Right kidney (tissue), 1 donor: ENCODE measurements around the gene TTC28.
"Not testable (repeated sequence)": the region's sequence is repeated elsewhere in the genome, so short reads cannot be mapped to it uniquely, and the experiment has no call there.

Source experiments
- DNase-seq: peaks from one replicate; pipeline ENCODE4 v3.0.0-alpha.2; 2016

The TTC28 gene

GRCh38 chr22:28180804-28181731 lies 498.6 kb downstream of the TTC28 start:
- no peak for DNase-seq

GRCh38 chr22:28179392-28179791 lies 500.2 kb downstream of the TTC28 start:
- DNase-seq, result no peak

GRCh38 chr22:28175730-28176492 lies 503.7 kb downstream of the TTC28 start:
- DNase-seq, result no peak

DNA sequence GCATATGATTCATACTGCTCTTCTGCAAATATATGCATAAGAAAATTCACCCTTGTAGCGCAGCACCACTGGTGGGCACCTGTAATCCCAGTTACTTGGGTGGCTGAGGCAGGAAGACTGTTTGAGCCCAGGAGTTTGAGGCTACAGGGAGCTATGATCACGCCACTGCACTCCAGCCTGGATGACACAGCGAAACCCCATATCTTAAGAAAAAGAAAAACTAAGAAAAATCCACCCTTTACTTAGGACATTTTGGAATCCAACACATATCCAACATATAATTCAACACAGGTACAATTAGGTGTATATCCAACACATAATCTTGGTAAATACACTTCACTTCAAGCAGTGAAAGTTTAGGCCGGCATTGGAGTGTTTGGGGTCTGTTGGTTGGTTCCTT lies 505.1 kb downstream of the TTC28 start:
- DNase-seq, result no peak

GRCh38 chr22:28172892-28173670 lies 506.6 kb downstream of the TTC28 start:
- no peak for DNase-seq

DNA sequence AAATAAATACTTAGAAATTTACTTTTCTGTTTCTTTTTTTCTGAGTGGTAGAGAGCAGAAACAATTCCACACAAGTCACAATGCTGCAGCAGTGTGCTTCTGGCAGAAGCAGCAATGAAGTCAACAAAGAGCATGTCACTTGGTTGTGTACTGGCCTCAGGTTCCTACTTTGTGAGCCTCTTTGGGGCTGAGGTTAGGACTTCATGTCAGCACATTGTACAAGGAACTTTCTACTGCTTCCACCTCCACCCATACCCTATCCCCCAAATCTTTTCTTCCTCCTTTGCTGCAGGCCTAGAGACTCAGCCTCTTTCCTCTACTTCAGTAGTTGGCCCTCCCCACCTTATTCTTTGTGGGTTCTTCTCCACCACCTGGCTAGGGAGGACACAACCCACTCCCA lies 507.9 kb downstream of the TTC28 start:
- no peak for DNase-seq

- no peak for DNase-seq
Observed at GRCh38 chr22:28171115-28171514, 508.5 kb downstream of the TTC28 start.

GRCh38 chr22:28169314-28169713 lies 510.3 kb downstream of the TTC28 start:
- not testable (repeated sequence) for DNase-seq

- DNase-seq, result no peak
Observed at GRCh38 chr22:28155808-28156207, 523.8 kb downstream of the TTC28 start.

DNA sequence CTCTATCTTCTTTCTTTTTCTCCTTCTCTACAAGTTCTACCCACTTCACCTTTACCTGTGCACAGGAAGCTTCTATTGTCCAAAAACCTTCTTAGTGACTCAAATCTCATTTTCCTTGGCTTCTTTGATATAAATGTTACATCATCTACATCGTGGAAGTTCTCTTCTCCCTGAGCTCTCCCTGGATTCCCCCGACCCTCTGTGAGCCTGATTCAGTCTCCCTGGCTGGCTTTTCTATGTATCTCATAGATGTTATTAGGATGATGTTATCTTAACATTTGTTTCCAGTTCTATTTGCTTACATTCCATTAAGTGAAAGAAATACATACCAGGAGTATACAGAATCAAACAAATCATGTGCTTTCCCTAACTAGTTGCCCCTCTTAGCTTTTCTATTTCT lies 524.8 kb downstream of the TTC28 start:
- no peak for DNase-seq

GRCh38 chr22:28151151-28151816 lies 528.4 kb downstream of the TTC28 start:
- no peak for DNase-seq

- DNase-seq, result no peak
Observed at GRCh38 chr22:28148816-28149465, 530.7 kb downstream of the TTC28 start.

DNA sequence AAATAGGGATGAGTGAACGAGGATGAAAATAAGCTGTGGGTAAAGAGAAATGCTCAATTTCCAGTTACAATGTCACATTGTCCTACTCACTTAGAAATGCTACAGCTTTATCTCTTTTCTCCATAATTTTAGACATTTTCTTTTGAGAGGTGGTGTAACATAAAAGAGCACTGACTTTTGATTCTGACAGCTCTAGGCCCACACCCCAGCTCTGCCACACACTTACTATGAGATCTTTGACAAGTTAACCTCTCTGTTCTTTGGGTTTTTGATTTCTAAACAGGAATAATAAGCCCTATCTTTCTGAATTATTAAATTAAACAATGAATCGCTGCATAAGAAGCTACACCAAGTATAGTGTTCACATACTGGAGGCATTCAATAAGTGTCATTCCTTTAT lies 532.2 kb downstream of the TTC28 start:
- DNase-seq, result no peak

- no peak for DNase-seq
Observed at GRCh38 chr22:28146401-28147314, 533.0 kb downstream of the TTC28 start.

GRCh38 chr22:28143961-28144745 lies 535.5 kb downstream of the TTC28 start:
- no peak for DNase-seq

DNA sequence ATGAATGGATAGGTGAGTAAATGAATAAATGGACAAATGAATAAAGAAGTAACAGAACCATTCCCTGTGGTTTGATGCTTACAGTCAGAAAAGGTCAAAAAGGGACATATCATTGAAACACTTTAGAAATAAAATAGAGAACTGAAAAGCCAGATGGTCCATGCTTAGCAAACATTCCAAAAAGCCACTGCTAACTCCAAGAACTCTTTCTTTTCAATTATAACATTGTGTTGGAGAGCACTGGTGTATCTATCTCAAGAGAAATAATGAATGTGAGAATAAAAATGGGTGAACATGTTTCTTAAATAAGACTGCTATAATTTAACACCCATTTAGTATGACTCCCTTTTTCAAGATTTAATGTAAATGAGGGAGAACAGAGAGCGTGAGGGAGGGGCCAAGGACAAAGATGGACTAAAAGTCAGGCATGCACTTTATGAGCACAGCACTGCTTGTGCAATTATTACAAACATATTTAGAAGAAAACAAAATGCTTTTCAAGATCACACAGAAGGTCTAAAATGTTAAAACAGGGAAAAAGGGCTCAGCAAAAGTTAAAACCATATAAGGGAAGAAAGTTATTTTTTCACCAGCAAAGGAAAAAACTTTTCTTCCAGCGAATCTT lies 536.3 kb downstream of the TTC28 start:
- no peak for DNase-seq

DNA sequence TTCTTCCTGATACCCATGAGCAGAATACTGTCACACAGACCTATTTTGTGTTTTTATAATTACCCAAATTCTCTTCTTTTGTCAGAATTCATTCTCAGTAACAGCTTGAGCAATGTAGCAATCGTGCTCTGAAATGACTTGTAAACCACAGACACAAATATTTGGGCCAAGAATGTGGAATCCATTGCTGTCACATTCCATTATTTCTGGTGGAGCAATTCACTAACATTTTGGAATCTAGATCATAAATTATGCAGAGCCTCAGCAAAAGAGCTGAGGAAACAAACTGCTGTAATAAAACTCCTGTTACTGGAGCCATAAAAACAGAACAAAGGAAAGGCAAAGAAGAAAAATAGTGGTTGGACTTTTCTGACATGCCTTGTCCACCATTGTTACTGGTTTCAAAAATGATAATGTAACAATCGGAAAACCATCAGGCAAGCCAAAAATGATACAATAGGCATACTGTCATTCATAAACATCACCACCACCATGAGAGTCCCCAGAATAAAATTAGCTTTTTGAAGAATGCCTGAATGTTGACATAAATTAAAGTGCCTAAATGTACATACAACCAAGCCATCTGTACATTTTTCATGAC lies 537.2 kb downstream of the TTC28 start:
- no peak for DNase-seq

DNA sequence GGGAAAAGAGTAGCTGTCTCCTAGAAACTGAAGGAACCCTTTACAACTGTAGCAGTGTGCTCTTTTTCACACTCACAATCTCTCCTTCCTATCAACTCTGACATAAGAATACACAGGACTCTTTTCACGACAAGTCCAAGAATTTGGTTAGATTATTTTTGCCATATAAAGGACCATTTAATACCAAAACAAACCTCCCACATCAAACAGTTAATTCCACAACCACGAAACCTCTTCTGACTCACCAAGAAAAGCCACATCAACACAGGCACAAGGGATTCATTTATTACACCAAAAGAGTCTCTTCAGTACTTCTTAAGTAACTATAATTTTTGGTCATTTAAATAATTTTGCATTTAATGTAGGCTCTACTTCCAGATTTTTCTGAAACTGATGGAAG lies 538.0 kb downstream of the TTC28 start:
- DNase-seq, result no peak

DNA sequence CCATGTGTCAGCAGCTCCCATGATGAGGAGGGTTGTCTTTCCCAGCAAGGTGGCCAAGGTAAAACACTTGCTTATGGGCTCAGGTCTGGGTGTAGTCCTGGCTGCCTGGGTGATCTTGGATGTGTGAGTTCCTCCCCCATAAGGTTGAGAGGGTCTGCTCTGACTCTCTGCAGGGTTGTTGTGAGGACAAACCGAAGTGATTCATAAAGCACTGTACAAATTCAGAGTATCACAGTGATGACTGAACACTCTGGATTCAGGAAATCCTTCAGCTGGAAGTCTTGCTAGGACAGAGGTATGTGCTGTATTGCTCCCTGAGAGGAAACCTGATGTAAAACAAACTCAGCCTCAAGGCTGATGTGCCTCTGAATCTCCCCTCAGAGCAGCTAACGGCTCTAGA lies 539.7 kb downstream of the TTC28 start:
- no peak for DNase-seq
